Heart left ventricle (tissue), 16 donors: ENCODE measurements around the gene DENND5A. TPM values are rescaled to one million over a fixed set of nuclear protein-coding genes. Genes with fewer than 3 reads are reported as not detected.
"Not testable (repeated sequence)": the region's sequence is repeated elsewhere in the genome, so short reads cannot be mapped to it uniquely, and the experiment has no call there.

Experiments used
- ATAC-seq, 4 donors: fragments of 200-7000 bp; cut with Tn5 transposase; one replicate each; pipeline ENCODE4 v1.9.1; 2020 to 2022; ENCODE audit warnings: moderate library complexity in 4 of 4, mild to moderate bottlenecking in 3 of 4, moderate number of reproducible peaks in 1 of 4
- DNase-seq, 5 donors: peaks; one replicate each; pipeline ENCODE4 v3.0.0-alpha.2; 2020
- H3K27ac ChIP-seq, 12 donors: fragments of 200-600 bp; sonication (generic) in 4 of 12; one replicate each; pipeline versions ENCODE4 v1.5.0 to v1.8.0; 2016 to 2022; ENCODE audit warnings: mild to moderate bottlenecking in 2 of 12
- H3K27me3 ChIP-seq, 9 donors: fragments of 200-600 bp; sonication (generic) in 2 of 9; one replicate each; pipeline versions ENCODE4 v1.5.1 to v1.8.0; 2016 to 2022; ENCODE audit warnings: mild to moderate bottlenecking in 3 of 9
- H3K36me3 ChIP-seq, 9 donors: fragments of 200-600 bp; sonication (generic) in 2 of 9; one replicate each; pipeline versions ENCODE4 v1.5.0 to v1.8.0; 2018 to 2022; ENCODE audit warnings: mild to moderate bottlenecking in 2 of 9
- H3K4me1 ChIP-seq, 12 donors: fragments of 200-600 bp; sonication (generic) in 4 of 12; one replicate each; pipeline versions ENCODE4 v1.5.0 to v1.8.0; 2016 to 2022; ENCODE audit warnings: mild to moderate bottlenecking in 3 of 12
- H3K4me3 ChIP-seq, 12 donors: fragments of 200-600 bp; sonication (generic) in 4 of 12; one replicate each; pipeline versions ENCODE4 v1.5.0 to v1.8.0; 2017 to 2022; ENCODE audit warnings: mild to moderate bottlenecking in 9 of 12, moderate library complexity in 4 of 12
- H3K9me3 ChIP-seq, 12 donors: fragments of 200-600 bp; sonication (generic) in 4 of 12; one replicate each; pipeline versions ENCODE4 v1.5.0 to v1.8.0; 2016 to 2022; ENCODE audit warnings: mild to moderate bottlenecking in 1 of 12
- CTCF ChIP-seq, 12 donors: fragments of 200-600 bp; sonication (generic) in 4 of 12; IDR thresholded peaks; one replicate each; pipeline versions ENCODE4 v1.5.0 to v1.8.0; 2018 to 2022; ENCODE audit warnings: antibody characterized with exemption in 12 of 12, mild to moderate bottlenecking in 5 of 12
- POLR2A ChIP-seq, 2 donors: fragments of 450-650 bp; IDR thresholded peaks; one replicate each; pipeline ENCODE4 v1.6.1; 2017; ENCODE audit warnings: antibody characterized with exemption in 2 of 2, mild to moderate bottlenecking in 2 of 2, moderate library complexity in 2 of 2
- WGBS, 4 donors: extraction: QIAGEN DNeasy Blood & Tissue Kit in 2 of 4; methylation state at CpG; one replicate each; pipeline versions ENCODE4 v1.1.5 to v1.1.7; 2013 to 2018; 5-methylcytosine and 5-hydroxymethylcytosine counted together
- intact Hi-C, 10 donors: fragments of 100-400 bp; cut with DNase I; formaldehyde crosslinking; loops; one replicate each; pipeline versions ENCODE4 v1.11.1 to v1.14.2; 2022
- polyA plus RNA-seq, 2 donors: library from polyadenylated mRNA; stranded (reverse); fragments of 200-250 nt; gene quantifications; one replicate each; pipeline ENCODE4 v1.2.3, GENCODE V29; 2013
- total RNA-seq, 9 donors: library from RNA; depleted of rRNA in 2 of 9; stranded (reverse); fragments of >200 nt in 2 of 9; fragmentation: NEBNext Ultra II Directional in 3 of 9; extraction: Animal tissue kit (Norgen Biotek cat#: 25700) in 3 of 9; gene quantifications; one replicate each; pipeline versions ENCODE4 v1.1.0 to v1.2.4, GENCODE V29; 2016 to 2023
- donor health status: ischemic (EF 13 %, LVEDD 7.1; RV severe dilation, severe dysfunction).
- donor health status: healthy with polysubstance abuse.
- donor health status: DM: no; HTN: yes; CAD: no.
- donor health status: DM: no; HTN: no; CAD: no.
- donor health status: ischemic (EF 25% LVEDD 6.9; RV normal size, moderate dysfunction).
- donor health status: ischemic (EF 25% LVEDD 5.7; RV mildly dilated, moderate dysfunction).
- donor health status: healthy.
- donor health status: DM: yes; HTN: yes; CAD: no.
- donor health status: ischemic (EF 35%, LVEDD 5.7; RV mildly dilated, moderate dysfunction).
- donor health status: nonischemic (EF 11% LVEDD 7.7; RV severe dilation, severe dysfunction).
- donor health status: DM: yes; HTN: yes; CAD: no.
- donor health status: PGD.
- donor health status: ischemic (EF 29% LVEDD 5.4; RV normal size, mild dysfunction).
- donor health status: nonischemic (EF 23%, LVEDD 6.1; RV moderate dilation, normal function).

The DENND5A gene
- total and polyA plus RNA-seq, 11 donors: 44.5 to 175 (median 113) TPM

GRCh38 chr11:9169595-9170295 lies 95.4 kb downstream of the DENND5A start:
- Histone ChIP-seq H3K9me3 (no peaks in the 10 kb centered on the region), H3K36me3 (peaks cover 0 to 96% (median 74%) of the 10 kb centered on the region in 9 donors), H3K4me3 (no peak overlapping the region), H3K27ac (no peak overlapping the region), H3K27me3 (no peaks in the 10 kb centered on the region), H3K4me1 (peaks cover 0 to 7% (median 0%) of the 10 kb centered on the region in 12 donors)
- intact Hi-C loops: loop anchor here in 5 of 10 donors (10.0 kb wide), 4 partner anchors 95 to 335 kb away; partner anchors contain the start of gene DENND5A (in 1 of the 5)
- no peak for ATAC-seq
- DNase-seq: no peak
- WGBS, 4 donors: 39 to 42% (median 41%) methylated on average over 7 of the region's 7 CpGs
- TF ChIP-seq POLR2A (IDR thresholded peaks at IDR 0.05): no peak
- no peak for TF ChIP-seq CTCF (IDR thresholded peaks at IDR 0.05)

GRCh38 chr11:9161991-9162390 lies 103.2 kb downstream of the DENND5A start:
- H3K27ac ChIP-seq, H3K9me3 ChIP-seq, H3K27me3 ChIP-seq, H3K4me3 ChIP-seq, ATAC-seq, DNase-seq: not testable (repeated sequence)
- Histone ChIP-seq H3K36me3 (peaks cover 0 to 93% (median 82%) of the 10 kb centered on the region in 9 donors), H3K4me1 (peaks cover 0 to 26% (median 0%) of the 10 kb centered on the region in 12 donors)
- intact Hi-C loops: loop anchor here in 3 of 10 donors (10.0 kb wide), 2 partner anchors 253 to 343 kb away; no protein-coding TSS in a partner anchor
- WGBS, 4 donors: 93 to 96% (median 94%) methylated on average over 6 of the region's 6 CpGs

- peaks cover 0 to 26% (median 0%) of the 10 kb centered on the region in 12 donors for H3K4me1 ChIP-seq
- H3K4me3 ChIP-seq: no peak overlapping the region
- H3K27ac ChIP-seq: peak overlapping the region in 1 of 12 donors; percentile 51
- no peaks in the 10 kb centered on the region for H3K27me3 ChIP-seq
- DNase-seq: no peak
- no peak for ATAC-seq
- H3K36me3 ChIP-seq: peaks cover 0 to 91% (median 79%) of the 10 kb centered on the region in 9 donors
- no peaks in the 10 kb centered on the region for H3K9me3 ChIP-seq
- TF ChIP-seq CTCF (IDR thresholded peaks at IDR 0.05): no peak
- no peak for TF ChIP-seq POLR2A (IDR thresholded peaks at IDR 0.05)
- intact Hi-C loops: loop anchor here in 3 of 10 donors (10.0 kb wide), 2 partner anchors 255 to 345 kb away; no protein-coding TSS in a partner anchor
These were observed 105.0 kb downstream of the DENND5A start for GRCh38 chr11:9160166-9160565.

- DNase-seq (no peak), ATAC-seq (peak in 2 of 4 donors; percentile 62 to 85)
- Histone ChIP-seq H3K9me3 (no peaks in the 10 kb centered on the region), H3K4me3 (no peak overlapping the region), H3K27ac (peak overlapping the region in 1 of 12 donors; percentile 51), H3K27me3 (no peaks in the 10 kb centered on the region), H3K36me3 (peaks cover 0 to 88% (median 79%) of the 10 kb centered on the region in 9 donors), H3K4me1 (peaks cover 0 to 26% (median 0%) of the 10 kb centered on the region in 12 donors)
- intact Hi-C loops: loop anchor here in 2 of 10 donors (10.0 kb wide), 2 partner anchors 336 to 346 kb away; no protein-coding TSS in a partner anchor
- TF ChIP-seq POLR2A (IDR thresholded peaks at IDR 0.05) (no peak), CTCF (IDR thresholded peaks at IDR 0.05) (no peak)
These were observed 106.2 kb downstream of the DENND5A start for GRCh38 chr11:9158898-9159391.
